ENCODE measurements around the gene FBXO8. TPM values are rescaled to one million over a fixed set of nuclear protein-coding genes. Genes with fewer than 3 reads are reported as not detected.

The FBXO8 gene
- total RNA-seq, 1 experiment from 2014 or later: 7.5 TPM

DNA sequence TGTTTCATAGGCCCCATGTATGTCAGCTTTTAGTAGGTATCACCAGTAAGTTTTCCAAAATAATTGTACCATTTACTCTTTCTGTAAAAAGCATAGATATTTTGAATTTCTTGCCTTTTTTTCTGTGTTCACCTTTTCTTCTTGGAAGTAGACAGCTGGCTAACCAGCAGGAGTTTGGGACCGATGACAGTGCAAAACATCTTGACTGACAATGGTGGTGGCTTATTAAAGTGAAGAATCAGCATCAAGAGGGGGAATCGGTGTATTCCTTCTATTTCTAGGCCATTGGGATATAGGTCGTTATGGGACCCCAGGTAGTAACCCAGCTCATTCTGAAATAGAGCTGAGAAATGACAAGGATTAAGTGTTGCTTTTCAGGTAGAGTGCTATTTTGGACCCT, 3.4 kb upstream of the FBXO8 start:
- no peak for DNase-seq (ENCODE audit: low spot score)
- Mint-ChIP-seq H3K4me1 (peaks cover 15% of the 10 kb centered on the region), H3K4me3 (no peak overlapping the region), H3K27me3 (ENCODE audit: low read depth) (no peaks in the 10 kb centered on the region), H3K27ac (no peak overlapping the region), H3K36me3 (peaks cover 2% of the 10 kb centered on the region), H3K9me3 (no peaks in the 10 kb centered on the region; the same call in 1 of the 2 replicates)
- no peak for ATAC-seq
- POLR2A ChIA-PET: no interaction called here
- CTCF ChIA-PET: interaction anchor here (0.5 kb wide), 1 partner anchor 18 kb away, joined by 5 read pairs; no protein-coding TSS in a partner anchor
- TF ChIP-seq FOXP1 (CRISPR knock-in tag; IDR thresholded peaks at IDR 0.05; ENCODE audit: borderline replicate concordance) (no peak), GRHL2 (CRISPR knock-in tag; IDR thresholded peaks at IDR 0.05; ENCODE audit: insufficient replicate concordance, severe bottlenecking) (no peak), EMX1 (CRISPR knock-in tag; IDR thresholded peaks at IDR 0.05) (no peak), AR (CRISPR knock-in tag; IDR thresholded peaks at IDR 0.05) (no peak), IRF1 (CRISPR knock-in tag; IDR thresholded peaks at IDR 0.05) (no peak), ZNF138 (CRISPR knock-in tag; conservative IDR thresholded peaks at IDR 0.05) (no peak), PRRX2 (CRISPR knock-in tag; IDR thresholded peaks at IDR 0.05) (no peak)

DNA sequence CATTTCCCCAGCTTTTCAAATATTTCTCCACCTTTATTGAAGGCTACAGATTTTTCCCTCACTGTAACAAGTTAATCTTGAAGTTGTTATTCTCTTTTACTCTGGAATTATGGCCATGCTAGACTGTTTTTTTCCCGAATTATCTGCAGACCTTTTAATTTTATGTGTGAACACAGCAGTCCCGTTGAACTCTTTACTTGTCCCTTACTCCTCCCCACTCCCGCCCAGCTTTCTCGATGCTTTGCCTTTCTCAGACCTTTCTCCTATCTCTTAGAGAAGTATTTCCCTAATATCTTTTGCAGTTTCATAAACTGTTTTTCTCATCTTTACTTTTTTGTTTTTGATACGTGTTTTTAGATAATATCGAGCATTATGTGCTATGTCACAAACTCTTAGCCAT, 1.0 kb upstream of the FBXO8 start:
- Mint-ChIP-seq H3K4me1 (peaks cover 15% of the 10 kb centered on the region), H3K36me3 (no peaks in the 10 kb centered on the region)
- ATAC-seq: no peak
- TF ChIP-seq FOXP4 (CRISPR knock-in tag; IDR thresholded peaks at IDR 0.05) (no peak), PRRX2 (CRISPR knock-in tag; IDR thresholded peaks at IDR 0.05) (no peak), FOXK1 (CRISPR knock-in tag; IDR thresholded peaks at IDR 0.05) (no peak), ATF1 (CRISPR knock-in tag; IDR thresholded peaks at IDR 0.05) (no peak), GRHL2 (CRISPR knock-in tag; IDR thresholded peaks at IDR 0.05; ENCODE audit: insufficient replicate concordance, severe bottlenecking) (no peak), MYBL2 (CRISPR knock-in tag; IDR thresholded peaks at IDR 0.05) (no peak), ZNF317 (CRISPR knock-in tag; IDR thresholded peaks at IDR 0.05; ENCODE audit: borderline replicate concordance, low read depth) (no peak), E2F4 (CRISPR knock-in tag; IDR thresholded peaks at IDR 0.05; ENCODE audit: borderline replicate concordance, low read depth) (no peak), AR (CRISPR knock-in tag; IDR thresholded peaks at IDR 0.05) (no peak), OVOL2 (CRISPR knock-in tag; IDR thresholded peaks at IDR 0.05; ENCODE audit: borderline replicate concordance) (no peak)
- TF ChIP-seq, protein P1, sequence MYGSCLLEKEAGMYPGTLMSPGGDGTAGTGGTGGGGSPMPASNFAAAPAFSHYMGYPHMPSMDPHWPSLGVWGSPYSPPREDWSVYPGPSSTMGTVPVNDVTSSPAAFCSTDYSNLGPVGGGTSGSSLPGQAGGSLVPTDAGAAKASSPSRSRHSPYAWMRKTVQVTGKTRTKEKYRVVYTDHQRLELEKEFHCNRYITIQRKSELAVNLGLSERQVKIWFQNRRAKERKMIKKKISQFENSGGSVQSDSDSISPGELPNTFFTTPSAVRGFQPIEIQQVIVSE (CRISPR knock-in tag; IDR thresholded peaks at IDR 0.05; ENCODE audit: borderline replicate concordance): no peak
- TF ChIP-seq, protein P2, sequence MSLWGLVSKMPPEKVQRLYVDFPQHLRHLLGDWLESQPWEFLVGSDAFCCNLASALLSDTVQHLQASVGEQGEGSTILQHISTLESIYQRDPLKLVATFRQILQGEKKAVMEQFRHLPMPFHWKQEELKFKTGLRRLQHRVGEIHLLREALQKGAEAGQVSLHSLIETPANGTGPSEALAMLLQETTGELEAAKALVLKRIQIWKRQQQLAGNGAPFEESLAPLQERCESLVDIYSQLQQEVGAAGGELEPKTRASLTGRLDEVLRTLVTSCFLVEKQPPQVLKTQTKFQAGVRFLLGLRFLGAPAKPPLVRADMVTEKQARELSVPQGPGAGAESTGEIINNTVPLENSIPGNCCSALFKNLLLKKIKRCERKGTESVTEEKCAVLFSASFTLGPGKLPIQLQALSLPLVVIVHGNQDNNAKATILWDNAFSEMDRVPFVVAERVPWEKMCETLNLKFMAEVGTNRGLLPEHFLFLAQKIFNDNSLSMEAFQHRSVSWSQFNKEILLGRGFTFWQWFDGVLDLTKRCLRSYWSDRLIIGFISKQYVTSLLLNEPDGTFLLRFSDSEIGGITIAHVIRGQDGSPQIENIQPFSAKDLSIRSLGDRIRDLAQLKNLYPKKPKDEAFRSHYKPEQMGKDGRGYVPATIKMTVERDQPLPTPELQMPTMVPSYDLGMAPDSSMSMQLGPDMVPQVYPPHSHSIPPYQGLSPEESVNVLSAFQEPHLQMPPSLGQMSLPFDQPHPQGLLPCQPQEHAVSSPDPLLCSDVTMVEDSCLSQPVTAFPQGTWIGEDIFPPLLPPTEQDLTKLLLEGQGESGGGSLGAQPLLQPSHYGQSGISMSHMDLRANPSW (CRISPR knock-in tag; conservative IDR thresholded peaks at IDR 0.05; ENCODE audit: low read depth): no peak
- TF ChIP-seq, protein P3, sequence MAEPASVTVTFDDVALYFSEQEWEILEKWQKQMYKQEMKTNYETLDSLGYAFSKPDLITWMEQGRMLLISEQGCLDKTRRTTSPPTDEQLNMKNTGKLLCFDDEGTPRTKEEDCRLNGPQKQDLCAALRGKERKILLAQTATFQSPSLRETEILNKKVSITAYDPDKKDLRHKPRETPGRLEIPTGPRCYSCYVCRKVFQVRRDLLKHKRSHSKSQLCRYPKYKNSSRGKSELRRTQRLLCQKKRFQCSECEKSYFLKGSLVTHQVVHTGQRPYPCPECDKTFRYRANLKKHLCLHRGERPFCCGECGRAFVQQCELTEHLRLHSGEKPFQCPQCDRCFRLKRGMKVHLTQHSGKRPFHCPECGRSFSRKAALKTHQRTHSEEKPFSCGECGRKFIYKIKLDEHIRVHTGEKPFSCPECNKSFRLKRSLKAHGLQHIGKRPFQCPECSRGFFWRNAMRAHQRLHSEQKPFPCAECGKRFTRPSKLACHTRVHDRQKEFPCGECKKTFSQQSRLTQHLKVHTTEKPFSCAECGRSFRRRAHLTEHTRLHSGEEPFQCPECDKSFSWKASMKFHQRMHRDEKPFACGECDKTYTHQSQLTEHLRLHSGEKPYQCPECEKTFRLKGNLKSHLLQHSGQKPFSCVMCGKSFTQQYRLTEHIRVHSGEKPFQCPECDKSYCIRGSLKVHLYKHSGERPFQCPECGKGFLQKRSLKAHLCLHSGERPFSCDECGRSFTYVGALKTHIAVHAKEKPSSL (CRISPR knock-in tag; conservative IDR thresholded peaks at IDR 0.05): no peak

More for the DNA sequence above, 1.0 kb upstream of the FBXO8 start:
- Mint-ChIP-seq H3K27ac (peak overlapping the region; percentile 100), H3K27me3 (ENCODE audit: low read depth) (no peaks in the 10 kb centered on the region), H3K9me3 (no peaks in the 10 kb centered on the region), H3K4me3 (peak overlapping the region; percentile 98)
- ChIA-PET POLR2A (interaction anchor here (0.5 kb wide), 1 partner anchor 45 kb away, joined by 3 read pairs; no protein-coding TSS in a partner anchor), CTCF (no interaction called here)
- DNase-seq (ENCODE audit: low spot score): no peak

Data from WTC11 (cell line).